Fibroblast of mammary gland (primary cell): ENCODE data around the gene CDV3.

Experiments
- DNase-seq: peaks from one replicate; pipeline ENCODE4 v3.0.0-alpha.2; 2010; ENCODE audit warnings: low read depth
- H3K4me3 ChIP-seq: 2 replicates; pipeline ENCODE4 v1.5.1; 2011; ENCODE audit warnings: low read depth, mild to moderate bottlenecking, low read length, moderate library complexity; ENCODE audit not compliant: control insufficient read depth
- CTCF ChIP-seq: conservative IDR thresholded peaks from 2 replicates; pipeline ENCODE4 v1.5.1; 2011; ENCODE audit warnings: low read depth, low read length, inconsistent platforms; ENCODE audit not compliant: control insufficient read depth, insufficient read depth

The CDV3 gene

DNA sequence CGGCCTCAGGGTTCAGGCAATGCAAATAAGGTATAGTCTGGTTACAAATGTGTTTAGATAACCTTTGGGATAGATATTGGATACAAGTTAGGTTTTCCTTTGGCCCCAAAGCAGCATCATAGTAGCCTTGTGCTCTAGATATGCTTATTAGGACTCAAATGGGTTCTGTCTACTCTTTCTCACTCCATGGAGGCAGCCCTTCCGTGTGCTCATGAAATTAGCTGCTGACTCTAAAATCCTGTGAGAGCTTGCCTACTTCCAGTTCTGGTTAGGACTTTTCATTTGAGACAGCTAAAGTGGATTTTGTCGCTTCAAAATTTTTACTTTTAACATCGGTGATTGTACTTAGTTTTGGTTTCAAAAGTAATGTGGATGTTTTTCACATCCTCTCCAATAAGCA lies 1.6 kb downstream of the CDV3 start:
- no peak for DNase-seq
- TF ChIP-seq CTCF = no peak
- H3K4me3 ChIP-seq = peak overlapping the region; percentile 66

DNA sequence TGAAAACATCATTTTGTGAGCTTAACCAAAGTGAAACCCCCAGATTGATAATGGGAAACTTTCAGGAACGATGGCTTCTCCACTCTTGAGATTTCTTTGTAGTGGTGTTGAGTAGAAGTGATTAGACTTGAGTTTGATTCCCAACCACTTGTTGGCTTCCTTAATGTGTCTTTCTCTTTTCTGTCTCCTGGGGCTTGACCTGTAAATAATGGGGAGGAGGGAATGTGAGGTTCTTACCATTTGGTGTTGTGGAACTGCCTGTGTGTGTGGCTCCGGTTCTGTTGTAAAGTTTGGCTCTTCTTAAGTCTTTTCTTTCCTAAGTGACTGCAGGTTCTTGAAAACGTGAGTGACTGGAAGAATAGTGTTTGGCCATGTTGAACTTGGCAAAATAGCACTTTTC lies 2.7 kb downstream of the CDV3 start:
- H3K4me3 ChIP-seq = peak overlapping the region; percentile 66
- TF ChIP-seq CTCF = no peak
- no peak for DNase-seq

DNA sequence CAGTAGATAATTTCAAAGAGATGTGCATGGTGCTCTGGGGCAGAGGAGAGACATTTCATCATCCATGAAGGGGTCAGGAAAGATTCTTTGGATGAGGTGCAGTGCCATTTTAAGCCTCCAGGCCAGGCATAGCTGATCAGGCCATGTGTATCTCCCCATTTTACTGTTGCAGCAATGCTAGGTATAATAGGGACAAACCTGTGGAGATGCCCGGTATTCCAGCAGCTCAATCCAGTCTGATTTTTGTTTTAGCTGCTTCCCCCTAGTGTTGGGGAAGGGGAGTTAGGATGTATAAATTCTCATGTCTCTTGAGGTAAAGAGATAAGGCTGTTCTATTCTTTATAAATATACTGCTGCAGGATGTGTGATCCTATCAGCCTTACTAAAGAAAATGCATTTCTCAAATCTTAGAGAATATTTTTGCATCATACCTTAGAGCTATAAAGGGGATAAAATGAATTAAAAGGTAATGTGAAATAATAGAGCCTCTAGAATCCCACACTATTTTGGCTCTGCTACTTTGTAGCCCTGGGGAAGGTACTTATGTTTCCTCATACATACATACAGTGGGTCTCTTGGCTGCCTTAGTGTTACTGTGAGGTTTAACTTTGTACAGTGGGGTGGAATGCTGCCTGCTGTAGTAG lies 5.2 kb downstream of the CDV3 start:
- DNase-seq = peak; percentile 63
- TF ChIP-seq CTCF = peak; percentile 66
- no peak overlapping the region for H3K4me3 ChIP-seq

DNA sequence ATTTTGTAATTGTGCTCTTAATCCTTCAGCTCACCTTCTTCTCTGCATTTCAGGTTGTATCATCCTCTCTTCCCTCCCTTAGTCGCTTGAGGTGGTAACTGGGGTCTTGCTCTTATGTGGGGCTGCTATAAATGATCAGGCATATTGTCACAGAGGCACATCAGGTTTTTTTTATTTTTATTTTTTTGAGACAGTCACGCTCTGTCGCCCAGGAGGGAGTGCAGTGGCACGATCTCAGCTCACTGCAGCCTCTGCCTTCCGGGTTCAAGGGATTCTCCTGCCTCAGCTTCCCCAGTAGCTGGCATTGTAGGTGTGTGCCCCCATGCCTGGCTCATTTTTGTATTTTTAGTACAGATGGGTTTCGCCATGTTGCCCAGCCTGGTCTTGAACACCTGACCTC lies 9.9 kb downstream of the CDV3 start:
- TF ChIP-seq CTCF = no peak
- H3K4me3 ChIP-seq = no peak overlapping the region
- DNase-seq = no peak

- no peak overlapping the region for H3K4me3 ChIP-seq
- no peak for TF ChIP-seq CTCF
- DNase-seq = no peak
Observed at GRCh38 chr3:133588035-133588434, 14.5 kb downstream of the CDV3 start.

GRCh38 chr3:133588784-133589465 lies 15.4 kb downstream of the CDV3 start:
- no peak overlapping the region for H3K4me3 ChIP-seq
- DNase-seq = no peak
- TF ChIP-seq CTCF = no peak
